ENCODE measurements around the gene AGPAT2. TPM values are rescaled to one million over a fixed set of nuclear protein-coding genes. Genes with fewer than 3 reads are reported as not detected.
A peak's percentile ranks its signal among the peaks of the same experiment; 100 is the strongest.

The AGPAT2 gene
- polyA plus RNA-seq, 1 of the 3 experiments (the other 2 are of a cell fraction): 46.8 TPM

DNA sequence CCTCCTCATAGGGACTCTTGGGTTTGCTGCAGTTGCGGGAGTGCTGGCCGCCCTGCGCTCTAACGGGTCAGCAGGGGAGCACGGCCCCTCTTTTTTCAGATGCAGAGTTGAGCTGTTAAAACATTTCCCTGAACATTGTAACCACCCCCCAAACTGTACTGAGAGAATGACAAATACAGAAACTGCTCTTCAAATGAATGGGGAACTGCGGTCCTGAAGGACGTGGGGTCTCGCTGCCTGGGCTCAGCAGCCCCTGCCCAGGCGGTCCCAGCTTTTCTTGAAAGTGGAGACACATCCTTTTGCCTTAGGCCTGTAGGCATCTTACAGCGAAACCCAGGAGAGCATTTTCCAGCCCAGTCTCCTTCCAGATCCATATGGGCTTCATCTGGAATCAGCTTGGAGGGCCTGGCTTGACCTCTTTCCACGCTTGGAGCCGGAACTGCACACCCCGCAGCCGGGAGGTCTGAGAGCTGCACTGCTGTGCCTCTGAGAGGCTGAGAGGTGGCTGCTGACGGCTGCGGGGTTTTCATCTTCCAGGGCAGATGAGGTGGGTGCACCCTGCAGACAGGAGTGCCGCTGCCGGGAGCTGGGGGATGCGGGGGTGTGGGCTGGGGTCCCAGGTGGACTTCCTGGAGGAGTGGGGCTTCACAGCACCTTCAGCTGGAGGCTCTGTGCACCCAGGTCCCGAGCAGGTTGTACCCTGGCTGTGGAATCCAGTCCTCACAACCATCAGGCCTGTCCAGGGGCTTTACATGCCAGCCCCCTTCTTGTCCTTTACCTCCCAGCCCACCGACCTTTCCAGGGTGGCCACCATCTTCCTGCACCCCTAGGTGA, 1.2 kb upstream of the AGPAT2 start:
- Histone ChIP-seq H3K27me3 (ENCODE audit: insufficient read depth) (no peaks in the 10 kb centered on the region), H3K9me2 (no peaks in the 10 kb centered on the region), H3K9me3 (no peaks in the 10 kb centered on the region), H3K79me2 (ENCODE audit: insufficient read depth) (peaks cover 16% of the 10 kb centered on the region), H3K9ac (no peak overlapping the region), H3F3A (replicated peaks; ENCODE audit: insufficient read depth) (no peaks in the 10 kb centered on the region), H3K4me2 (no peak overlapping the region), H2AFZ (ENCODE audit: low read depth) (no peak overlapping the region), H4K20me1 (ENCODE audit: insufficient read depth) (peaks cover 7% of the 10 kb centered on the region; the same call in 1 of the 2 replicates), H3K36me3 (replicated peaks in 1 of 2; ENCODE audit: control insufficient read depth in 1 of 2, insufficient read depth in 2 of 2, low read length in 1 of 2) (no peaks in the 10 kb centered on the region), H3K27ac (ENCODE audit: low read depth in 2 of 2, low read length in 1 of 2) (no peak overlapping the region), H3K4me1 (ENCODE audit: control insufficient read depth in 1 of 2, insufficient read depth in 2 of 2, low read depth in 1 of 2, low read length in 1 of 2) (peaks cover 4 to 19% of the 10 kb centered on the region in 2 experiments; a peak in 2 of 4 replicates), H3K4me3 (ENCODE audit: low read depth in 2 of 2, low read length in 1 of 2) (no peak overlapping the region)
- ChIA-PET CTCF (interaction anchor here (0.6 to 1.6 kb wide), 6 partner anchors 12 to 43 kb away, joined by 3 to 8 read pairs (median 3); no protein-coding TSS in a partner anchor), POLR2A (interaction anchor here (1.6 kb wide), 1 partner anchor 25 kb away, joined by 5 read pairs; no protein-coding TSS in a partner anchor)
- WGBS (ENCODE audit: low lambda C conversion rate): 89% methylated on average over 12 of the region's 21 CpGs
- TF ChIP-seq EZH2phosphoT487 (IDR thresholded peaks at IDR 0.05; ENCODE audit: borderline replicate concordance, low read depth) (no peak), POLR2AphosphoS5 (IDR thresholded peaks at IDR 0.05; ENCODE audit: low read depth, low read length) (no peak), SIN3A (IDR thresholded peaks at IDR 0.05; ENCODE audit: borderline replicate concordance, low read depth, low read length) (no peak), FOXM1 (IDR thresholded peaks at IDR 0.05; ENCODE audit: low read depth) (no peak), FOXJ3 (CRISPR knock-in tag; IDR thresholded peaks at IDR 0.05) (no peak), CHD2 (IDR thresholded peaks at IDR 0.05; ENCODE audit: low read length, partially characterized antibody) (no peak), YY1 (IDR thresholded peaks at IDR 0.05; ENCODE audit: low read depth) (no peak), MXI1 (IDR thresholded peaks at IDR 0.05; ENCODE audit: low read depth, low read length) (no peak), JUND (IDR thresholded peaks at IDR 0.05) (no peak), TEAD4 (IDR thresholded peaks at IDR 0.05; ENCODE audit: borderline replicate concordance, insufficient read depth) (no peak)
- TF ChIP-seq, protein P1, sequence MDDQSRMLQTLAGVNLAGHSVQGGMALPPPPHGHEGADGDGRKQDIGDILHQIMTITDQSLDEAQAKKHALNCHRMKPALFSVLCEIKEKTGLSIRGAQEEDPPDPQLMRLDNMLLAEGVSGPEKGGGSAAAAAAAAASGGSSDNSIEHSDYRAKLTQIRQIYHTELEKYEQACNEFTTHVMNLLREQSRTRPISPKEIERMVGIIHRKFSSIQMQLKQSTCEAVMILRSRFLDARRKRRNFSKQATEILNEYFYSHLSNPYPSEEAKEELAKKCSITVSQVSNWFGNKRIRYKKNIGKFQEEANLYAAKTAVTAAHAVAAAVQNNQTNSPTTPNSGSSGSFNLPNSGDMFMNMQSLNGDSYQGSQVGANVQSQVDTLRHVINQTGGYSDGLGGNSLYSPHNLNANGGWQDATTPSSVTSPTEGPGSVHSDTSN (IDR thresholded peaks at IDR 0.05): no peak
- TF ChIP-seq, protein P2, sequence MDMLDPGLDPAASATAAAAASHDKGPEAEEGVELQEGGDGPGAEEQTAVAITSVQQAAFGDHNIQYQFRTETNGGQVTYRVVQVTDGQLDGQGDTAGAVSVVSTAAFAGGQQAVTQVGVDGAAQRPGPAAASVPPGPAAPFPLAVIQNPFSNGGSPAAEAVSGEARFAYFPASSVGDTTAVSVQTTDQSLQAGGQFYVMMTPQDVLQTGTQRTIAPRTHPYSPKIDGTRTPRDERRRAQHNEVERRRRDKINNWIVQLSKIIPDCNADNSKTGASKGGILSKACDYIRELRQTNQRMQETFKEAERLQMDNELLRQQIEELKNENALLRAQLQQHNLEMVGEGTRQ (IDR thresholded peaks at IDR 0.05; ENCODE audit: borderline replicate concordance, low read depth, low read length): no peak
- DNase-seq: no peak

DNA sequence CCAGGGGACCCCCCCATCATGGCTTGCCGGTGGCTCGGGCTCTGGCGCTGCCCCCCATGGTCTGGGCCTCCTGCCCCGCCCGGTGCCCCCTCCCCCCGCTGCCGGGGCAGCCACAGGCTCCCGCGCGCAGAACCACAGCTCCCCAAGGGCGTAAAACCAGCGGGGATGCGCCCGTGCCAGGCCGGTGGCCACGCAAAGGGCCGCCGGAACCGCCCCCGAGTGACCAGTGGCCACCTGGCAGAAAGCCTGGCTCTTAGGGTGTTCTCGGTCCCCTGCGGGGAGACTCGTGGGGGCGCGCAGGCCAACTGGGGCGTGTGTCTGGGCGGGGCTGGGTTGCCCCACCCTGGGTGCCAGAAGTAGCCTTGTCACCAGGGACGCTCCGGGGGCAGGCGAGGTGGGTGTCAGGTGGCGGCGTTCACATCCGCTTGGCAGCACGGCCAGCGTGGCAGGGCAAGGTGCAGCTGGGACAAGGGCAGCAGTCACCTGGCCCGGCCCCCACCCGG, 515 bp upstream of the AGPAT2 start:
- no peak overlapping the region for H3K4me3 ChIP-seq (ENCODE audit: low read depth in 2 of 2, low read length in 1 of 2)
- CTCF ChIA-PET: interaction anchor here (0.6 to 8.5 kb wide), 6 partner anchors 8 to 26 kb away, joined by 3 to 90 read pairs (median 6); no protein-coding TSS in a partner anchor
- TF ChIP-seq EP300 (IDR thresholded peaks at IDR 0.05; ENCODE audit: borderline replicate concordance in 1 of 2, low read depth in 1 of 2, low read length in 1 of 2) (no peak), FOSL2 (IDR thresholded peaks at IDR 0.05; ENCODE audit: borderline replicate concordance, low read depth) (no peak), GABPA (IDR thresholded peaks at IDR 0.05; ENCODE audit: low read depth) (no peak), SMC3 (IDR thresholded peaks at IDR 0.05; ENCODE audit: low read depth, low read length) (no peak), GATA2 (CRISPR knock-in tag; IDR thresholded peaks at IDR 0.05) (no peak), RCOR1 (IDR thresholded peaks at IDR 0.05; ENCODE audit: low read length) (no peak), TCF12 (IDR thresholded peaks at IDR 0.05) (no peak)
- TF ChIP-seq, protein P3, sequence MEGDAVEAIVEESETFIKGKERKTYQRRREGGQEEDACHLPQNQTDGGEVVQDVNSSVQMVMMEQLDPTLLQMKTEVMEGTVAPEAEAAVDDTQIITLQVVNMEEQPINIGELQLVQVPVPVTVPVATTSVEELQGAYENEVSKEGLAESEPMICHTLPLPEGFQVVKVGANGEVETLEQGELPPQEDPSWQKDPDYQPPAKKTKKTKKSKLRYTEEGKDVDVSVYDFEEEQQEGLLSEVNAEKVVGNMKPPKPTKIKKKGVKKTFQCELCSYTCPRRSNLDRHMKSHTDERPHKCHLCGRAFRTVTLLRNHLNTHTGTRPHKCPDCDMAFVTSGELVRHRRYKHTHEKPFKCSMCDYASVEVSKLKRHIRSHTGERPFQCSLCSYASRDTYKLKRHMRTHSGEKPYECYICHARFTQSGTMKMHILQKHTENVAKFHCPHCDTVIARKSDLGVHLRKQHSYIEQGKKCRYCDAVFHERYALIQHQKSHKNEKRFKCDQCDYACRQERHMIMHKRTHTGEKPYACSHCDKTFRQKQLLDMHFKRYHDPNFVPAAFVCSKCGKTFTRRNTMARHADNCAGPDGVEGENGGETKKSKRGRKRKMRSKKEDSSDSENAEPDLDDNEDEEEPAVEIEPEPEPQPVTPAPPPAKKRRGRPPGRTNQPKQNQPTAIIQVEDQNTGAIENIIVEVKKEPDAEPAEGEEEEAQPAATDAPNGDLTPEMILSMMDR (IDR thresholded peaks at IDR 0.05): no peak
- TF ChIP-seq, protein P4, sequence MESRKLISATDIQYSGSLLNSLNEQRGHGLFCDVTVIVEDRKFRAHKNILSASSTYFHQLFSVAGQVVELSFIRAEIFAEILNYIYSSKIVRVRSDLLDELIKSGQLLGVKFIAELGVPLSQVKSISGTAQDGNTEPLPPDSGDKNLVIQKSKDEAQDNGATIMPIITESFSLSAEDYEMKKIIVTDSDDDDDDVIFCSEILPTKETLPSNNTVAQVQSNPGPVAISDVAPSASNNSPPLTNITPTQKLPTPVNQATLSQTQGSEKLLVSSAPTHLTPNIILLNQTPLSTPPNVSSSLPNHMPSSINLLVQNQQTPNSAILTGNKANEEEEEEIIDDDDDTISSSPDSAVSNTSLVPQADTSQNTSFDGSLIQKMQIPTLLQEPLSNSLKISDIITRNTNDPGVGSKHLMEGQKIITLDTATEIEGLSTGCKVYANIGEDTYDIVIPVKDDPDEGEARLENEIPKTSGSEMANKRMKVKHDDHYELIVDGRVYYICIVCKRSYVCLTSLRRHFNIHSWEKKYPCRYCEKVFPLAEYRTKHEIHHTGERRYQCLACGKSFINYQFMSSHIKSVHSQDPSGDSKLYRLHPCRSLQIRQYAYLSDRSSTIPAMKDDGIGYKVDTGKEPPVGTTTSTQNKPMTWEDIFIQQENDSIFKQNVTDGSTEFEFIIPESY (IDR thresholded peaks at IDR 0.05; ENCODE audit: borderline replicate concordance, low read depth): no peak

More for the DNA sequence above, 515 bp upstream of the AGPAT2 start:
- Histone ChIP-seq H3K4me1 (ENCODE audit: control insufficient read depth in 1 of 2, insufficient read depth in 2 of 2, low read depth in 1 of 2, low read length in 1 of 2) (peaks cover 4 to 19% of the 10 kb centered on the region in 2 experiments; a peak in 2 of 4 replicates), H3K27ac (ENCODE audit: low read depth in 2 of 2, low read length in 1 of 2) (no peak overlapping the region), H3K9me3 (no peaks in the 10 kb centered on the region), H3F3A (replicated peaks; ENCODE audit: insufficient read depth) (no peaks in the 10 kb centered on the region), H3K79me2 (ENCODE audit: insufficient read depth) (peaks cover 16% of the 10 kb centered on the region), H3K4me2 (peak overlapping the region; percentile 37; the same call in 1 of the 2 replicates), H3K9me2 (no peaks in the 10 kb centered on the region), H4K20me1 (ENCODE audit: insufficient read depth) (peaks cover 7% of the 10 kb centered on the region; the same call in 1 of the 2 replicates), H2AFZ (ENCODE audit: low read depth) (no peak overlapping the region), H3K36me3 (replicated peaks in 1 of 2; ENCODE audit: control insufficient read depth in 1 of 2, insufficient read depth in 2 of 2, low read length in 1 of 2) (no peaks in the 10 kb centered on the region), H3K9ac (no peak overlapping the region), H3K27me3 (ENCODE audit: insufficient read depth) (no peaks in the 10 kb centered on the region)
- DNase-seq: no peak
- 67% methylated on average over 16 of the region's 37 CpGs for WGBS (ENCODE audit: low lambda C conversion rate)
- POLR2A ChIA-PET: interaction anchor here (1.1 to 1.6 kb wide), 2 partner anchors 16 to 25 kb away, joined by 5 read pairs; no protein-coding TSS in a partner anchor
